Measurements from ENCODE around the gene SF3B2. TPM values are rescaled to one million over a fixed set of nuclear protein-coding genes. Genes with fewer than 3 reads are reported as not detected.

The SF3B2 gene
- polyA plus RNA-seq, 3 donors = 32.1 to 107 (median 52.6) TPM

- no peak for DNase-seq
- Mint-ChIP-seq H3K27ac (peak overlapping the region in 1 of 7 donors; percentile 69), H3K4me1 (peaks cover 21% of the 10 kb centered on the region), H3K9me3 (no peaks in the 10 kb centered on the region), H3K4me3 (no peak overlapping the region), H3K27me3 (ENCODE audit: low read depth in 3 of 3) (peaks cover 0 to 2% (median 0%) of the 10 kb centered on the region in 3 donors), H3K36me3 (peaks cover 21 to 43% of the 10 kb centered on the region in 2 donors)
- intact Hi-C loops (cut with micrococcal nuclease) = loop anchor here in 1 of 2 donors (5.0 kb wide), 1 partner anchor 42 kb away; the partner anchor contains the start of gene SART1
- Histone ChIP-seq H3K4me1 (ENCODE audit: control insufficient read depth in 1 of 2, insufficient read depth in 2 of 2, low read length in 2 of 2) (peaks cover 16 to 27% of the 10 kb centered on the region in 2 donors), H3K27me3 (ENCODE audit: control insufficient read depth in 2 of 2, insufficient read depth in 2 of 2, low read length in 2 of 2) (no peaks in the 10 kb centered on the region), H3K79me2 (ENCODE audit: insufficient read depth, low read length) (peaks cover 44% of the 10 kb centered on the region), H3K36me3 (replicated peaks in 1 of 2; ENCODE audit: control insufficient read depth in 1 of 2, insufficient read depth in 2 of 2, low read length in 2 of 2) (peaks cover 21 to 39% of the 10 kb centered on the region in 2 donors), H3K4me2 (replicated peaks; ENCODE audit: extremely low read depth, low read length, poor library complexity, severe bottlenecking) (no peak overlapping the region), H3K9ac (ENCODE audit: insufficient read depth, low read length, poor library complexity, severe bottlenecking) (no peak overlapping the region), H3K4me3 (replicated peaks in 1 of 3; ENCODE audit: low read depth in 2 of 3, low read length in 3 of 3) (no peak overlapping the region), H3K27ac (ENCODE audit: low read depth in 1 of 2, low read length in 2 of 2) (no peak overlapping the region), H4K20me1 (ENCODE audit: insufficient read depth, low read length) (peaks cover 18% of the 10 kb centered on the region), H2AFZ (ENCODE audit: insufficient read depth, low read depth, low read length, poor library complexity, severe bottlenecking) (no peak overlapping the region), H3K9me3 (replicated peaks in 1 of 2; ENCODE audit: control insufficient read depth in 1 of 2, insufficient read depth in 1 of 2, low read length in 2 of 2) (no peaks in the 10 kb centered on the region)
- no peak for TF ChIP-seq CTCF (IDR thresholded peaks at IDR 0.05)
- 91% methylated on average over 3 of the region's 4 CpGs for WGBS (ENCODE audit: insufficient coverage)
Observed at GRCh38 chr11:66004186-66004585, 48.0 kb upstream of the SF3B2 start.

GRCh38 chr11:66006134-66006890, 45.9 kb upstream of the SF3B2 start:
- 91% methylated on average over 12 of the region's 13 CpGs for WGBS (ENCODE audit: insufficient coverage)
- H3K27ac ChIP-seq (ENCODE audit: low read depth in 1 of 2, low read length in 2 of 2) = no peak overlapping the region
- no peak overlapping the region for H3K4me2 ChIP-seq (replicated peaks; ENCODE audit: extremely low read depth, low read length, poor library complexity, severe bottlenecking)
- H3K27me3 ChIP-seq (ENCODE audit: control insufficient read depth in 2 of 2, insufficient read depth in 2 of 2, low read length in 2 of 2) = peaks cover 4 to 14% of the 10 kb centered on the region in 2 donors
- no peaks in the 10 kb centered on the region for H3K9me3 ChIP-seq (replicated peaks in 1 of 2; ENCODE audit: control insufficient read depth in 1 of 2, insufficient read depth in 1 of 2, low read length in 2 of 2)
- intact Hi-C loops (cut with micrococcal nuclease) = no loop called here
- H3K79me2 ChIP-seq (ENCODE audit: insufficient read depth, low read length) = peaks cover 24% of the 10 kb centered on the region
- H3K9ac ChIP-seq (ENCODE audit: insufficient read depth, low read length, poor library complexity, severe bottlenecking) = no peak overlapping the region
- no peak for DNase-seq
- no peak overlapping the region for H2AFZ ChIP-seq (ENCODE audit: insufficient read depth, low read depth, low read length, poor library complexity, severe bottlenecking)
- H3K4me1 ChIP-seq (ENCODE audit: control insufficient read depth in 1 of 2, insufficient read depth in 2 of 2, low read length in 2 of 2) = peaks cover 12 to 16% of the 10 kb centered on the region in 2 donors
- Mint-ChIP-seq H3K27me3 (ENCODE audit: low read depth in 3 of 3) (peaks cover 13 to 20% (median 20%) of the 10 kb centered on the region in 3 donors), H3K27ac (peak overlapping the region in 2 of 7 donors; percentile 10 to 12), H3K4me3 (no peak overlapping the region), H3K36me3 (peaks cover 11 to 30% of the 10 kb centered on the region in 2 donors), H3K4me1 (peaks cover 12% of the 10 kb centered on the region), H3K9me3 (peaks cover 0 to 2% (median 0%) of the 10 kb centered on the region in 7 donors)
- H3K36me3 ChIP-seq (replicated peaks in 1 of 2; ENCODE audit: control insufficient read depth in 1 of 2, insufficient read depth in 2 of 2, low read length in 2 of 2) = peaks cover 10 to 26% of the 10 kb centered on the region in 2 donors
- TF ChIP-seq CTCF (IDR thresholded peaks at IDR 0.05) = no peak
- H4K20me1 ChIP-seq (ENCODE audit: insufficient read depth, low read length) = peaks cover 5% of the 10 kb centered on the region
- no peak overlapping the region for H3K4me3 ChIP-seq (replicated peaks in 1 of 3; ENCODE audit: low read depth in 2 of 3, low read length in 3 of 3)

Measured in CD14-positive monocyte (primary cell).